NCI-H1105 treated with DMSO at 0.1 percent for 48 hours (cell line): ENCODE results near the gene MMP25.

Experiments used
- DNase-seq: peaks from one replicate; lab custom pipeline; 2025; lab: John Stamatoyannopoulos, UW

Gene MMP25

DNA sequence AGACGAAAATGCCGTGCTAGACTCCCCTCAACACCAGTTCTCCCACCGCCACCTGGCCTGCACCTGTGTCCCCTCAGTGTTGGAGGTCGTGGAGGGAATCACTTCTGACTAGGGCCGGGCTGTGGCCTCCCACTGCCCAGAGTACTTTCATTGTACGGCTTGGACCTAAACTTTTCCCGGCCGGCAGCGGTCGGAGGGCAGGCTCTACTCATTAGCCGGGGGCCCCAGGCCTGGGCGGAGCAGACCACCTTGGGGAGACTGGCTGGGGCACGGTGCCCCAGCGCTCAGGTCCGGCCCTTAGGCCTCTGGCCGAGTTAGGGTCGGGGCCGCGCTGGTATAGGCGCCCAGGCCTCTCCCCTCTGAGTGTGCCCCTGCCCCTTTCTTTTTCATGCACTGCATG lies 29.0 kb upstream of the MMP25 start:
- DNase-seq = no peak

DNA sequence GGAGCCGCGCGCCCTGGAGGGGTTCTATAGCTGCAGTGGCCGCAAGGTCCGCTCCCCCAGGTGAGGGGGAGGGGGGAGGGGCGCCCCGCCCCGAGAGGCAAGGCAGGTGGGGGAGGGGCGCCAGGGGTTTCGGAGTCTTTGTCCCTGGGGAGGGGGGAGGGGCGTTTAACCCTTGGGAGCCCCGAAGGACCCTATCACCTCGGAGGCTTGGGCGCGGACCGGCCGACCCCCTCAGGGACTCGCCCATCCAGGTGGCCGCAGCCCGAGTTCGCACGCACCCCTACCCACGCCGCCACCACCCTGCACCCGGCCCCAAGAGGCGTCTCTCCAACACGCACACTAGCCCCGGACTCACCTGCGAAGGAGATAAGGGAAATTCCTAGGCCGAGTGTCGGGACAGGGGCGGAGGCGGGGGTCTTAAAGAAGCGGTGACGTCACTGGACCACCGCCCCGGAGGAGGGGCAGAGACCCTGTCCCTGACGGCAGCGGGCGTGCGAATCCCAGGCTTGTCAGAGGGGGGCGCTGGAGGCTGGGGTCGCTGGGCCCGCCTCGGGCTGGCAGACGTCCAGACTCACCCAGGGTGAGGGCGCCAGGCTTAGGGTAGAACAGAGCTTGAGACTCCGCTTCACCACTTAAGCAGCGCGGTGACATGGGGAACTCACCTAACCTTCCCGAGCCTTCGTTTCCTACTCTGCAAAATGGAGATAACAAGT lies 28.4 kb upstream of the MMP25 start, which contains the start of gene CLDN6:
TSS of gene CLDN6 (minus strand) at position 390 of the 713 bp plus-strand sequence. CDS start 2,162 bp downstream, outside the sequence.
- no peak for DNase-seq

DNA sequence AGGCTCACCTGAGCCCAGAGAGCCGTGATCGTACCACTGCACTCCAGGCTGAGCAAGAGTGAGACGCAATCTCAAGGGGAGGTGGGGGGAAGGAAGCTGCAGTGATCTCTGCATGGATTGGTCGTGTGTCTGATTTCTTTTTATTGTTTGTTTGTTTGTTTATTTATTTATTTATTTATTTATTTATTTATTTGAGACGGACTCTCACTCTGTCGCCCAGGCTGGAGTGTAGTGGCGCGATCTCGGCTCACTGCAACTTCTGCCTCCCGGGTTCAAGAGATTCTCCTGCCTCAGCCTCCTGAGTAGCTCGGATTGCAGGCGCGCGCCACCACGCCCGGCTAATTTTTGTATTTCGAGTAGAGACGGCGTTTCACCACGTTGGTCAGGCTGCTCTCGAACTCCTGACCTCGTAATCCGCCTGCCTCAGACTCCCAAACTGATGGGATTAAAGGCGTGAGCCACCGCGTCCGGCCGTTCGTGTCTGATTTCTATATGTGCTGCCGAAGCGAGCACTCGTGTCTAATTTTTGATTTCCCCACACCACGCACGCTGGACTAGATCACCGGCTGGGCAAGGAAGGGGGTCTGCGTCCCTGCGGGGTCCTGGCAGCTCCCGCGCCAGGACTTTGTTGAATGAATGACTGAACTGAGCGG lies 26.6 kb upstream of the MMP25 start:
- DNase-seq = no peak

DNA sequence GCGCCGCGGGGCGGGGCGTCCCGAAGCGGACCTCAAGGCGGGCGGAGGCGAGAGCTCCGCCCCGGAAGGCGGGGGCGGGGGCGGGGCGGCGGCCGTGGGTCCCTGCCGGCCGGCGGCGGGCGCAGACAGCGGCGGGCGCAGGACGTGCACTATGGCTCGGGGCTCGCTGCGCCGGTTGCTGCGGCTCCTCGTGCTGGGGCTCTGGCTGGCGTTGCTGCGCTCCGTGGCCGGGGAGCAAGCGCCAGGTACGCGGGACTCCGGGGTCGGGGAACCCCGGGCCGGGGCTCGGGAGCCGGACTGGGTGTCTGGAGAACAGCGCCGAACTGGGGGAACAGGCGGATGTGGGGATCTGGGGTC lies 26.1 kb upstream of the MMP25 start, which contains the start of gene TNFRSF12A:
TSS of gene TNFRSF12A (plus strand) at position 122 of the 357 bp plus-strand sequence. CDS start at position 152, 30 bp downstream.
- peak; percentile 18 for DNase-seq

DNA sequence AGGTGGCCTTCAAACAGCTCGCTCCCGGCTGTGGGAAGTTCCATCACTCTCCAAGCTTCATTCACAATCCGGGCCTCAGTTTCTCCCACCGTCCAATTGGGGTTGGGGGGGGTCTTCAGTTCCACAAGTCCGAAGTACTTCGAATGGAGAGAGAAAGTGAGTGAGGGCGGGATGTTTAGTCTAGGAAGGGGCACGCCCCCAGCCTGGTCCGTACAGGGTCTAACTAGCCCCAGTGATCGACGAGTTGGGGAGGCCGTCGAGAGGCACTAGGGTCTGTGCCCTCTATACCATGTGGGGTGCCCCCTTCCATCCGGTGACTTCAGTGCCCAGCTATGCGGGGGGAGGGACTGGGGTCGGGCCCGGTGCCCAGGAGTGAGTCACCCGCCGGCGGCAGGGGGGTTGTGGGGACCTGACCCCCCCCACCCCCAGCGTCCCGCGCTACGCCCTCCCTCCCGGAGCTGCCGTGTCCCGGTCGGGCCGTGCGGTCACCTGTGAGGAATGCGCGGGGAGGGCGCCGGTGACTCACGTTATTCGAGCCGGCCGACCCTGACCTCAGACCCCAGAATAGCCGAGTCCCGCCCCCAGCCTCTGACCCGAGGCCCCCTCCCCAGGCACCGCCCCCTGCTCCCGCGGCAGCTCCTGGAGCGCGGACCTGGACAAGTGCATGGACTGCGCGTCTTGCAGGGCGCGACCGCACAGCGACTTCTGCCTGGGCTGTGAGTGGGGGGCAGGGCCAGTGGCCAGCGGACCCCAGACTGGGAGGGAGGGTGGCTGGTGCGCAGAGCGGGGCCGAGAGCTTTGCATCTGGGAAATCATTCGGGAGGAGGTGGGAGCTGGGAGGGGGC lies 25.5 kb upstream of the MMP25 start:
- DNase-seq = no peak

DNA sequence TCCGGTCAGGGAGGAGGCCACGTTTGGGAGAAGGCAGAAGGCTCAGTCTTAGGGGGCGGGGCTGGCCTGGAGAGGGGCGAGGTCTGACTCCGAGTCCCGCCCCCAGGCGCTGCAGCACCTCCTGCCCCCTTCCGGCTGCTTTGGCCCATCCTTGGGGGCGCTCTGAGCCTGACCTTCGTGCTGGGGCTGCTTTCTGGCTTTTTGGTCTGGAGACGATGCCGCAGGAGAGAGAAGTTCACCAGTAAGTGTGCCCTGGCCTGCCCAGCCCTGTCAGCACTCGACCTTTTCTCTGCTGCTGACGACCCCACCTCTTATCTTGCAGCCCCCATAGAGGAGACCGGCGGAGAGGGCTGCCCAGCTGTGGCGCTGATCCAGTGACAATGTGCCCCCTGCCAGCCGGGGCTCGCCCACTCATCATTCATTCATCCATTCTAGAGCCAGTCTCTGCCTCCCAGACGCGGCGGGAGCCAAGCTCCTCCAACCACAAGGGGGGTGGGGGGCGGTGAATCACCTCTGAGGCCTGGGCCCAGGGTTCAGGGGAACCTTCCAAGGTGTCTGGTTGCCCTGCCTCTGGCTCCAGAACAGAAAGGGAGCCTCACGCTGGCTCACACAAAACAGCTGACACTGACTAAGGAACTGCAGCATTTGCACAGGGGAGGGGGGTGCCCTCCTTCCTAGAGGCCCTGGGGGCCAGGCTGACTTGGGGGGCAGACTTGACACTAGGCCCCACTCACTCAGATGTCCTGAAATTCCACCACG lies 24.7 kb upstream of the MMP25 start:
- peak; percentile 23 for DNase-seq

DNA sequence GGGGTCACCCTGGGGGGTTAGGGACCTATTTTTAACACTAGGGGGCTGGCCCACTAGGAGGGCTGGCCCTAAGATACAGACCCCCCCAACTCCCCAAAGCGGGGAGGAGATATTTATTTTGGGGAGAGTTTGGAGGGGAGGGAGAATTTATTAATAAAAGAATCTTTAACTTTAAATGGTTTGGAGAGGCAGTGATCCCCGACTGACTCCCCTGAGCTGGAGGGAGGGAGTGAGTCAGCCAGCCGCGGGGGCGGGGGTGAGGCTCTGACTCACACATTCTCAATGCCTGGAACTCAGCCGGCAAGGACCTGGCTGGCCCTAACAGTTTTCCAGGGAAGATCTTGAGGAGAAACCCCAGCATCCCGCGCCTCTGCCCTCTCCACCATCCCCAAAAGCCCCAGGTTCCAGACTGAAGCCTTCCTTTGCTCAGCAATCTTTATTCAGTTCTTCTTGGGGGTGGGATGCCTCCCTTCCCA lies 24.1 kb upstream of the MMP25 start:
- no peak for DNase-seq

DNA sequence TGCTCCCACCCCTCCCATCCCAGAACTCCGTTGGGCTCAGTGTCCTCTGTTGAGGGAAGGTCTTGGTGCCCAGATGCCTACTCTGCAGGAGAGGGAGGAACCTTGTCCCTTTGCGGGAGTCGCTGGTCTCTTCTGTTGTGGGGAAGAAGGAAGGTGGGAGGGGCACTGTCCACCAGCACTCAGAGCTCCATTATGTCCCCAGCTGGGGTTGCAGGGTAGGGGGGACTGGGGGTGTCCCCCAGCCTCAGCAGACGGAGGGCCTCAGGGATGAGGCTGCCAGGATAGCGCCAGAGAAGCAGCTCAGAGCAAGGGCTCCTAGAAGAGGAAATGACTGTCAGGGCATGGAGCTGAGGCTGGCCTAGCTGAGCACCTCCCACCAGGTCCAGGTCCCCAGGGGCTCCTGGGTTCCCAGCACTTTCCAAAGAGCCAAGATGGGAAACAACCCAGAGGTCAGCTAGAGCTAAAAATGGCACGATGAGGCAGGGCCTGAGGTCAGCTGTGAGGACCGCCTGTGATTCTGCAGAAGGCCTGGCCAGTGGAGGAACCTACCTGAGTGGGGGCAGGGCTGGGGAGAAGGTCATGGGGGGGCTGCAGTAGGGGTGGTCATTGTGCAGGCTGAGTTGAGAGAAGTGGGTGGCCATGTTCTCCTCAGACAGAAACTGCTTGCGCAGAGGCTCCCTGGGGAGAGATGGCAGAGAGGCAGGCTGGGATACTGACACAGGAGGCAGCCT lies 23.5 kb upstream of the MMP25 start:
- no peak for DNase-seq

DNA sequence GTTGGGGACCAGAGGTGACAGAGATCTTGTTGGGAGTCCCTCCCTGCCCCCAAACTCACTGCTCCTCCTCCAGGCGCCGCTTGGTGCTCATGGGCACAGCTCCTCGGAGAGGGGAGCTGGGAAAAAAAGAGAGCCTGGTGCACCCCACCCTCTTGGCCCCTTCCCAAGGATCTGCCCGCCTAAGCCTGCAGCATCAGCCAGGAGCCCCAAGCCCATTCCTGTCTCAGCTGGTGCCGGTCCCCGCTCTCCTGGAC lies 23.0 kb upstream of the MMP25 start:
- DNase-seq = no peak

DNA sequence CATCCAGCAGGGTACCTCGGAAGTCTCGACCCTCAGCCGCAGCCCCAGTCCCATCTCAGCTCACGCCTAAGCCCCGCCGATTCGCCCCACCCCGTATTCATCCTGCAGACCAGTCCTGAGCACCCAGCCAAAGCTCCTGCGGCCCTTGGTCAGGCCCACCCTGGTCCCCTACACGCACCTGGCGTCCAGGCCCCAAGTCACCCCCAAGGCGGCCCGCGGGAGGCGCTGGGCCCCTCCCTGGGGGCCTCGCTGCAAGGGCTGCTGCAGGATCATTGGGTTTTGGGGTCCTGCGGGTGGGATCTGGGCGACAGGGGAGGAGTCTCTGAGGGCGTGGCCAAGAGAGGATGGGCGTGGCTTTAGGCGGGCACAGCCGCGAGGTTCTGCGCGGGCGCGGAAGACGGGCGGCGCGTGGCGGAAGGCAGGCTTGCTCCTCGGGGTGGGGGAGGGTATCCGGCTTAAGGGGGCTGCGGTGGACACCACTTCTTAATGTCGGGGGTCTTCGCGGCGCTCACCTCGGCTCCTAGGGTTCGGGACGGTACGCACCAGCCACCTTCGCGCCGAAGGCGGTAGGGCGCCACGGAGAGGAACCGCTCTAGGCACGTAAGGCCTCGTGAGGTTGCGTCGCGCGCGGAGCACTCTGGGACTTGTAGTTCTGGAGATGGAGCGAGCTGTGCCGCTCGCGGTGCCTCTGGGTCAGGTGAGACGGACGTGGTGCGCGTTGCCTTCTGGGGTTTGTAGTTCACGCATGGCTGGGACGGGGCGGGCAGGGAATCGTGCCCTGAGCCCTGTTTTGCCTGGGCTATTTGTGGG lies 22.5 kb upstream of the MMP25 start, which contains the start of the genes HCFC1R1 and THOC6:
TSS of gene HCFC1R1 (minus strand) at position 274 of the 810 bp plus-strand sequence. CDS start at position 273, 1 bp downstream.
TSS of gene THOC6 (plus strand) at position 367 of the 810 bp plus-strand sequence. CDS start at position 659, 292 bp downstream.
- peak; percentile 82 for DNase-seq

DNA sequence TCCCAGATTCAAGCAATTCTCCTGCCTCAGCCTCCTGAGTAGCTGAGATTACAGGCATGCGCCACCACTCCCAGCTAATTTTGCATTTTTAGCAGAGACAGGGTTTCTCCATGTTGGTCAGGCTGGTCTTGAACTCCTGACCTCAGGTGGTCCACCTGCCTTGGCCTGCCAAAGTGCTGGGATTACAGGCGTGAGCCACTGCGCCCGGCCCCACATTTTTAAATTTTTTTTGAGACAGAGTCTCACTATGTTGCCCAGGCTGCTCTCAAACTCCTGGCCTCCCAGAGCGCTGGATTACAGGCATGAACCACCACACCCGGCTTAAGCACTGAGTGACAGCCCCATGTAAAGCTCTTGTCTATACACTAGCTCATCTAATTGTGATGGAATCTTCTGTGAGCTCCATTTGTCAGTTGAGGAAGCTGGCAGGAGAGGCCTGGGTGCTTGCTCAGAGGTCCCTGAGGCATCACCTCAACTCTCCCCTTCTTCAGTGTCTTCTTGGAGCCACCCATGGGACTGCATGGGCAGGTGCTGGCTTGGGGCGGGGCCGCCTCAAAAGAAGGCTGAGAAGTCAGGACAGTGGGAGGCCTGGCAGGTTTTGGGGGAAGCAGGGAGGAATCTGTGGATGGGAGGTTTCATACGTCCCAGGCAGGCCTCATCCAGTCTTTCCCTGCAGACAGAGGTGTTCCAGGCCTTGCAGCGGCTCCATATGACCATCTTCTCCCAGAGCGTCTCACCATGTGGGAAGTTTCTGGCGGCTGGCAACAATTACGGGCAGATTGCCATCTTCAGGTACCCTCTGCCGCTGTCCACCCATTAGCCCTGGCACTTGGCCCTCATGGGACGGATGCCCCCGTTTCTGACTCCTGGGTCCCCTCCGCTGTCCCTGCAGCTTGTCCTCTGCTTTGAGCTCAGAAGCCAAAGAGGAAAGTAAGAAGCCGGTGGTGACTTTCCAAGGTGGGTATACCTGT lies 21.0 kb upstream of the MMP25 start:
- no peak for DNase-seq

DNA sequence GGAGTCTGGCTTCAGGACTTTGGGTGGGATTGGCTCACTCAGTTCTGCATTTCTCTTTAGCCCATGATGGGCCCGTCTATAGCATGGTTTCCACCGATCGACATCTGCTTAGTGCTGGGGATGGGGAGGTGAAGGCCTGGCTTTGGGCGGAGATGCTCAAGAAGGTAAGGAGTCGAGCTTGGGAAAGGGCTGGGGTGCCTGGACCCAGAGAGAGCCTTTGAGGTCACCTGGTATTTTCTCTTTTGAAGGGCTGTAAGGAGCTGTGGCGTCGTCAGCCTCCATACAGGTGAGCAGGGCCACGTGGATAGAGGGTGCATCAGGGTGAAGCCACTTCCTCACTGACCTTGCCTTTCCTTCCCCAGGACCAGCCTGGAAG lies 20.4 kb upstream of the MMP25 start:
- DNase-seq = no peak

DNA sequence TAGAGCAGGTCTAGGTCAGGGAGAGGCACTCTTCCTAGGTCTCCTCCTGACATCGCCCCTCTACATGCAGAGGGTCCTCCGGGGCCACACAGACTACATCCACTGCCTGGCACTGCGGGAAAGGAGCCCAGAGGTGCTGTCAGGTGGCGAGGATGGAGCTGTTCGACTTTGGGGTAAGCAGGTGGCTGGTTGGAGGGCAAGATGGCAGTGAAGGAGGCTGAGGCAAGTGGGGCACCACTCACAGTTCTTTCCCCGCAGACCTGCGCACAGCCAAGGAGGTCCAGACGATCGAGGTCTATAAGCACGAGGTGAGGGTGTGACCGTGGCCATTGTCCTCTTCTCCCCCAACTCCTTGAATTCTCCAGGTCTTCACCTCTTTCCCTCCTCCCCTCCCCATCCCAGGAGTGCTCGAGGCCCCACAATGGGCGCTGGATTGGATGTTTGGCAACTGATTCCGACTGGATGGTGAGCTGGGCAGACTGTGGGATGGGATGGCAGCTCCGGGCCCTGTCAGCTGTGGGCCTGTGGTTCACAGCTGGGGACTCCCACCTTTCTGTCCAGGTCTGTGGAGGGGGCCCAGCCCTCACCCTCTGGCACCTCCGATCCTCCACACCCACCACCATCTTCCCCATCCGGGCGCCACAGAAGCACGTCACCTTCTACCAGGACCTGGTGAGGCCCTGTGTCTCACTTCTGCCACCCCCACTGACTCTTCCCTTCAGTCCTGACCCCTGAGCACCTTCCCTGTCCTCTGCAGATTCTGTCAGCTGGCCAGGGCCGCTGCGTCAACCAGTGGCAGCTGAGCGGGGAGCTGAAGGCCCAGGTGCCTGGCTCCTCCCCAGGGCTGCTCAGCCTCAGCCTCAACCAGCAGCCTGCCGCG lies 19.5 kb upstream of the MMP25 start:
- no peak for DNase-seq

DNA sequence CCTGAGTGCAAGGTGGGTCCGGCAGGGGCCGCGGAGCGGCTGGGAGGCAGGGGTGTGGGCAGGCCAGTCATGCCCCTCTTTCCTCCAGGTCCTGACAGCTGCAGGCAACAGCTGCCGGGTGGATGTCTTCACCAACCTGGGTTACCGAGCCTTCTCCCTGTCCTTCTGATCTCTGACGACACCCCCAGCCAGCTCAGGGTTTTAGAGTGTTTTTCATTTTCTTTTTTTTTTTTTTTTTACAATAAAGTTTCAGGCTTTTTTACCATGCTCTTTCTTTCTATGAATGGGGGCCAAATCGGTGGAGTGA lies 18.9 kb upstream of the MMP25 start:
- no peak for DNase-seq

DNA sequence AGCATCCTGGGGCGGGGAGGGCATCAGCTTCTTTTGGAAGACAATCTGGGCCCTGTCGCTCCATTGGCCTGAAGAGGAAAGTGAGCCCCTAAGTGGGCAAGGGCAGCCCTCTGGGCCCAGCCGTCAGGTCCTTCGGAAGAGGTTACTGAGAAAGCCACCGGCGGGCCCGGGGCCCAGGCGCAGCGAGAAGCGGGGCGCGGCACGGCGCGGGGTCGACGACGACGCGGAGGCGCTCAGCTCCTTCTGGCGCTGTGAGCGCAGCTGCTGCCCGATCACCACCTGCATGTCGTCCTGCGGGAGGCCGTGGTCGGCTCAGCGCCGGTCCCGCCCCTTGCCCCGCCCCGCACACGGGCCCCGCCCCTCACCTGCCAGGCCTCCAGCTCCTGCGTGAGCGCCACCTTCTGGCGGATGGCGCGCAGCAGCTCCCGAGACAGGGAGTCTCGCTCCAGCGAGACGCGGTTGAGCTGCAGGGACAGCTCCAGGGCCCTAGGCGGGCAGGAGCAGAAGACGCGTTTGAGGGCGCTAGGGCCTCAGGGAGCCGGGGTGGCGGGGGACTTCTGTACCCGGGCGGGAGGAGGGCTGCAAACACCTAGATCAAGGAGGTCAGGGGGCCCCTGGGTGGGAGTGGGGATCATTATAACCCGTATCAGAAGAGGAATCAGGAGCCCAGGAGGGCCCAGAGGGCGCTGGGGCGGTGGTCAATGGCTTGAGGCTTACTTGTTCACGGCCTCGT lies 18.2 kb upstream of the MMP25 start:
- DNase-seq = peak; percentile 64

DNA sequence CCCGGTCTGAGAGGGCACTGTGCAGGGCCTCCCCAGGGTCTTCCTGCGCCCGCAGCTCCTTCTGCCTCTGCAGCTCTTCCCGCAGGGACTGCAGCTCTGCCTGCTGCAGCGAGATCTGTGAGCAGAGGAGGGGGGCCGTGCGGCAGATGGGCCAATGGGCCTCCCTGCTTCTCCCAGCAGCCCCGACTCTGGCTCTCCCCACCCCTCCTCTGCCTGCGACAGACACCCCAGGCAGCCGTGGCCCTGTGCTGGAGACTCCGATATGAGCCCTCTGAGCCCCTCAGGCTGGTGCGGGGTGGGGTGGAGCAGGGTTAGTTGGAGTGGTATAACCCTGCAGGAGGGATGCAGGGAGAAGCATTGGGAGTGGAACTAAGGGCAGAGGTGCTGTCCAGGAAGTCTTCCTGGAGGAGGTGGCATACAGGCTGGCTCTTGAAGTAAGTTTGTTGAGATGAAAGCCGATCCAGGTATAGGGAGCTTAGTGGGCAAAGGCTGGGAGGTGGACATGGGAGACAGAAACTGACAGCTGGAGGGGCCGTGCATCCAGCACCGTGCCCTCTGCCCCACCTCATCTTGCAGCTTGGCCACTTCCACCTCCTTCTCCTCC lies 17.5 kb upstream of the MMP25 start:
- DNase-seq = no peak
